Naive thymus-derived CD4-positive, alpha-beta T cell (primary cell): ENCODE data around the gene FEN1. TPM values are rescaled to one million over a fixed set of nuclear protein-coding genes. Genes with fewer than 3 reads are reported as not detected.
A peak's percentile ranks its signal among the peaks of the same experiment; 100 is the strongest.

Source experiments
- ATAC-seq: fragments of 150-1000 bp; cut with Tn5 transposase; 2 replicates; pipeline ENCODE4 v1.10.0; 2021; ENCODE audit warnings: mild to moderate bottlenecking, moderate library complexity
- CTCF ChIA-PET: fragments of 350-600 bp; sonication (Branson Sonifier 250); formaldehyde crosslinking; loops from one replicate; lab custom pipeline; 2021; ENCODE audit warnings: antibody characterized with exemption; lab: Charles Lee
- POLR2A ChIA-PET: fragments of 350-600 bp; sonication (Branson Sonifier 250); formaldehyde crosslinking; loops from one replicate; lab custom pipeline; 2021; ENCODE audit warnings: antibody characterized with exemption, inconsistent platforms; lab: Charles Lee
- DNase-seq, 9 donors: peaks; one replicate each; pipeline versions ENCODE4 v3.0.0 to v3.0.0-alpha.2; 2020 to 2022; ENCODE audit warnings: mixed read lengths in 1 of 9
- H3K27ac ChIP-seq: one replicate; pipeline ENCODE4 v1.7.0; 2013; ENCODE audit warnings: mild to moderate bottlenecking, low read depth, low read length, moderate library complexity
- H3K27me3 ChIP-seq, 2 donors: one replicate each; pipeline ENCODE4 v1.7.0; 2013; ENCODE audit warnings: low read length in 2 of 2, mild to moderate bottlenecking in 2 of 2, moderate library complexity in 2 of 2; ENCODE audit not compliant: control insufficient read depth in 2 of 2, insufficient read depth in 2 of 2
- H3K36me3 ChIP-seq, 3 experiments: 1 replicate in 2 of 3; 2 replicates in 1 of 3; pipeline ENCODE4 v1.7.0; 2013; ENCODE audit warnings: low read length in 3 of 3, mild to moderate bottlenecking in 3 of 3, moderate library complexity in 1 of 3; ENCODE audit not compliant: insufficient read depth in 3 of 3, control insufficient read depth in 2 of 3
- H3K4me1 ChIP-seq, 2 donors: one replicate each; pipeline ENCODE4 v1.7.0; 2013; ENCODE audit warnings: low read length in 2 of 2, mild to moderate bottlenecking in 2 of 2, moderate library complexity in 1 of 2; ENCODE audit not compliant: control insufficient read depth in 2 of 2, insufficient read depth in 2 of 2
- H3K4me3 ChIP-seq: 2 replicates; pipeline ENCODE4 v1.7.0; 2013; ENCODE audit warnings: mild to moderate bottlenecking, low read length
- H3K9me3 ChIP-seq, 3 experiments: 1 replicate in 2 of 3; 2 replicates in 1 of 3; pipeline ENCODE4 v1.7.0; 2013; ENCODE audit warnings: low read length in 3 of 3; ENCODE audit not compliant: control insufficient read depth in 2 of 3
- H3K27ac Mint-ChIP-seq, 9 donors: one replicate each; pipeline ENCODE4 v1.8.0; 2020 to 2022; ENCODE audit warnings: mixed read lengths in 9 of 9, mild to moderate bottlenecking in 8 of 9, moderate library complexity in 5 of 9, inconsistent platforms in 2 of 9
- H3K27me3 Mint-ChIP-seq, 5 donors: one replicate each; pipeline ENCODE4 v1.8.0; 2021 to 2022; ENCODE audit warnings: mixed read lengths in 5 of 5, mild to moderate bottlenecking in 1 of 5
- H3K36me3 Mint-ChIP-seq, 5 donors: one replicate each; pipeline ENCODE4 v1.8.0; 2020 to 2022; ENCODE audit warnings: mixed read lengths in 5 of 5, mild to moderate bottlenecking in 3 of 5, inconsistent platforms in 1 of 5
- H3K4me1 Mint-ChIP-seq, 7 donors: one replicate each; pipeline ENCODE4 v1.8.0; 2020 to 2022; ENCODE audit warnings: mixed read lengths in 7 of 7, mild to moderate bottlenecking in 3 of 7, inconsistent platforms in 1 of 7
- H3K4me3 Mint-ChIP-seq, 10 donors: one replicate each; pipeline ENCODE4 v1.8.0; 2020 to 2022; ENCODE audit warnings: mild to moderate bottlenecking in 10 of 10, mixed read lengths in 10 of 10, moderate library complexity in 6 of 10, inconsistent platforms in 2 of 10
- H3K9me3 Mint-ChIP-seq, 11 donors: one replicate each; pipeline ENCODE4 v1.8.0; 2020 to 2022; ENCODE audit warnings: mixed read lengths in 11 of 11, mild to moderate bottlenecking in 4 of 11, inconsistent platforms in 1 of 11, moderate library complexity in 1 of 11
- intact Hi-C, 2 donors: fragments of 100-400 bp; cut with micrococcal nuclease; formaldehyde crosslinking; loops; one replicate each; pipeline ENCODE4 v1.15.1; 2023
- polyA plus RNA-seq, 2 donors: library from polyadenylated mRNA; unstranded; fragments of 300-500 nt; fragmentation: Illumina TruSeq; gene quantifications; one replicate each; pipeline ENCODE4 v1.2.3, GENCODE V29; 2021
- total RNA-seq, 6 experiments: library from RNA in 5 of 6; stranded (reverse) in 5 of 6; gene quantifications; 1 replicate in 5 of 6; 2 replicates in 1 of 6; pipeline ENCODE4 v1.2.3 and lab custom pipeline; 2021 to 2026

Gene FEN1
- total and polyA plus RNA-seq, 7 experiments from 2014 or later = 7.6 to 101 (median 10.3) TPM

GRCh38 chr11:61797263-61797944 is 4.7 kb downstream of the FEN1 start:
- Mint-ChIP-seq H3K9me3 (no peaks in the 10 kb centered on the region), H3K27me3 (no peaks in the 10 kb centered on the region), H3K27ac (peak overlapping the region in 4 of 9 donors; percentile 0 to 23 (median 10)), H3K4me3 (no peak overlapping the region), H3K4me1 (peaks cover 6 to 52% (median 15%) of the 10 kb centered on the region in 7 donors), H3K36me3 (peaks cover 0 to 13% (median 3%) of the 10 kb centered on the region in 5 donors)
- intact Hi-C loops = loop anchor here (1.0 to 5.0 kb wide), 16 partner anchors 19 to 528 kb away; partner anchors contain the start of genes FADS3 (in 1 of the 2) and SCGB2A1 (in 1 of the 2)
- H3K27ac ChIP-seq = no peak overlapping the region
- DNase-seq = peak in 8 of 9 donors; percentile 52 to 78 (median 64)
- CTCF ChIA-PET = interaction anchor here (0.5 to 5.1 kb wide), 26 partner anchors 8 to 1875 kb away, joined by 3 to 66 read pairs (median 4); partner anchors contain the start of genes FADS1 and SDHAF2
- H3K4me3 ChIP-seq = no peak overlapping the region
- no peaks in the 10 kb centered on the region for H3K27me3 ChIP-seq
- POLR2A ChIA-PET = interaction anchor here (0.6 to 1.7 kb wide), 7 partner anchors 15 to 315 kb away, joined by 3 to 10 read pairs (median 4); partner anchors contain the start of gene FTH1
- ATAC-seq = peak; percentile 44
- H3K9me3 ChIP-seq = no peaks in the 10 kb centered on the region
- H3K36me3 ChIP-seq = peaks cover 0 to 8% (median 0%) of the 10 kb centered on the region in 3 experiments
- H3K4me1 ChIP-seq = peaks cover 0 to 4% of the 10 kb centered on the region in 2 donors

- ChIA-PET POLR2A (interaction anchor here (0.7 kb wide), 1 partner anchor 282 kb away, joined by 3 read pairs; no protein-coding TSS in a partner anchor), CTCF (interaction anchor here (0.6 to 1.8 kb wide), 2 partner anchors 12 to 308 kb away, joined by 3 to 6 read pairs; no protein-coding TSS in a partner anchor)
- ATAC-seq = no peak
- Histone ChIP-seq H3K27me3 (no peaks in the 10 kb centered on the region), H3K4me3 (no peak overlapping the region), H3K4me1 (no peaks in the 10 kb centered on the region), H3K27ac (no peak overlapping the region), H3K9me3 (no peaks in the 10 kb centered on the region), H3K36me3 (peaks cover 0 to 8% (median 0%) of the 10 kb centered on the region in 3 experiments)
- H3K27me3 Mint-ChIP-seq = no peaks in the 10 kb centered on the region
- peaks cover 0 to 15% (median 3%) of the 10 kb centered on the region in 5 donors for H3K36me3 Mint-ChIP-seq
- H3K4me3 Mint-ChIP-seq = no peak overlapping the region
- H3K9me3 Mint-ChIP-seq = no peaks in the 10 kb centered on the region
- intact Hi-C loops = loop anchor here in 1 of 2 donors (5.0 kb wide), 1 partner anchor 513 kb away; no protein-coding TSS in a partner anchor
- DNase-seq = no peak
- peaks cover 0 to 39% (median 5%) of the 10 kb centered on the region in 7 donors for H3K4me1 Mint-ChIP-seq
- peak overlapping the region in 2 of 9 donors; percentile 21 to 62 for H3K27ac Mint-ChIP-seq
These were observed 7.1 kb downstream of the FEN1 start for GRCh38 chr11:61799665-61800284.

GRCh38 chr11:61800331-61801281 is 7.9 kb downstream of the FEN1 start:
- intact Hi-C loops = no loop called here
- no peaks in the 10 kb centered on the region for H3K4me1 ChIP-seq
- Mint-ChIP-seq H3K36me3 (peaks cover 0 to 12% (median 3%) of the 10 kb centered on the region in 5 donors), H3K4me1 (peaks cover 0 to 32% (median 5%) of the 10 kb centered on the region in 7 donors), H3K27me3 (no peaks in the 10 kb centered on the region), H3K4me3 (no peak overlapping the region), H3K27ac (peak overlapping the region in 3 of 9 donors; percentile 30 to 53 (median 42)), H3K9me3 (no peaks in the 10 kb centered on the region)
- no peak overlapping the region for H3K27ac ChIP-seq
- CTCF ChIA-PET = interaction anchor here (0.6 to 1.8 kb wide), 2 partner anchors 11 to 308 kb away, joined by 3 to 6 read pairs; no protein-coding TSS in a partner anchor
- no peaks in the 10 kb centered on the region for H3K27me3 ChIP-seq
- peaks cover 0 to 7% (median 0%) of the 10 kb centered on the region in 3 experiments for H3K36me3 ChIP-seq
- H3K4me3 ChIP-seq = no peak overlapping the region
- POLR2A ChIA-PET = interaction anchor here (0.7 kb wide), 1 partner anchor 281 kb away, joined by 3 read pairs; no protein-coding TSS in a partner anchor
- no peaks in the 10 kb centered on the region for H3K9me3 ChIP-seq
- DNase-seq = no peak
- ATAC-seq = no peak

GRCh38 chr11:61802605-61803004 is 9.9 kb downstream of the FEN1 start:
- Histone ChIP-seq H3K9me3 (no peaks in the 10 kb centered on the region), H3K27ac (no peak overlapping the region), H3K36me3 (no peaks in the 10 kb centered on the region), H3K4me1 (no peaks in the 10 kb centered on the region), H3K4me3 (no peak overlapping the region), H3K27me3 (no peaks in the 10 kb centered on the region)
- H3K27ac Mint-ChIP-seq = no peak overlapping the region
- POLR2A ChIA-PET = no interaction called here
- no peak overlapping the region for H3K4me3 Mint-ChIP-seq
- DNase-seq (no peak), ATAC-seq (no peak)
- H3K36me3 Mint-ChIP-seq = peaks cover 0 to 16% (median 0%) of the 10 kb centered on the region in 5 donors
- CTCF ChIA-PET = interaction anchor here (0.8 kb wide), 1 partner anchor 306 kb away, joined by 3 read pairs; no protein-coding TSS in a partner anchor
- peaks cover 0 to 15% (median 0%) of the 10 kb centered on the region in 7 donors for H3K4me1 Mint-ChIP-seq
- intact Hi-C loops = no loop called here
- no peaks in the 10 kb centered on the region for H3K9me3 Mint-ChIP-seq
- no peaks in the 10 kb centered on the region for H3K27me3 Mint-ChIP-seq

- POLR2A ChIA-PET = interaction anchor here (0.8 kb wide), 1 partner anchor 14 kb away, joined by 3 read pairs; no protein-coding TSS in a partner anchor
- DNase-seq (no peak), ATAC-seq (no peak)
- Mint-ChIP-seq H3K27ac (peak overlapping the region in 1 of 9 donors; percentile 44), H3K4me3 (no peak overlapping the region), H3K27me3 (no peaks in the 10 kb centered on the region), H3K36me3 (peaks cover 0 to 19% (median 0%) of the 10 kb centered on the region in 5 donors), H3K4me1 (peaks cover 0 to 10% (median 0%) of the 10 kb centered on the region in 7 donors), H3K9me3 (no peaks in the 10 kb centered on the region)
- Histone ChIP-seq H3K4me3 (no peak overlapping the region), H3K36me3 (no peaks in the 10 kb centered on the region), H3K27ac (no peak overlapping the region), H3K27me3 (no peaks in the 10 kb centered on the region), H3K4me1 (no peaks in the 10 kb centered on the region), H3K9me3 (no peaks in the 10 kb centered on the region)
- CTCF ChIA-PET = interaction anchor here (1.3 kb wide), 1 partner anchor 11 kb away, joined by 5 read pairs; no protein-coding TSS in a partner anchor
- intact Hi-C loops = no loop called here
These were observed 11.4 kb downstream of the FEN1 start for GRCh38 chr11:61803889-61804647.
